Measurements from ENCODE around the gene TM4SF1.

DNA sequence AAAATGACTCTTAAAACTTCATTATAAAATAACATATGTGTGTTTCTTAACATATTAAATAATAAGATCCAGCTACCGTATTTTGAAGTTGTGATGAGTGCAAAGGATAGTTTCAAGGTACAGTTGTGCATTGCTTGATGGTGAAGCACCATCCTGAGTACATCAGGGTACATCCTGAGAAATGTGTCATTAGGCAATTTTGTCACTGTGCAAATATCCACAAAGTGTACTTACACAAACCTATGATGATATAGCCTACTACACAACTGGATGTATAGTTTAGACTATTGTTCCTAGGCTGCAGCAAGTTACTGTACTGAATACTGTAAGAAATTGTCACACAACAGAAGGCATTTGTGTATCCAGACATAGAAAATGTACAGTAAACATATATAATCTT lies 20.8 kb upstream of the TM4SF1 start:
- TF ChIP-seq, protein P1, sequence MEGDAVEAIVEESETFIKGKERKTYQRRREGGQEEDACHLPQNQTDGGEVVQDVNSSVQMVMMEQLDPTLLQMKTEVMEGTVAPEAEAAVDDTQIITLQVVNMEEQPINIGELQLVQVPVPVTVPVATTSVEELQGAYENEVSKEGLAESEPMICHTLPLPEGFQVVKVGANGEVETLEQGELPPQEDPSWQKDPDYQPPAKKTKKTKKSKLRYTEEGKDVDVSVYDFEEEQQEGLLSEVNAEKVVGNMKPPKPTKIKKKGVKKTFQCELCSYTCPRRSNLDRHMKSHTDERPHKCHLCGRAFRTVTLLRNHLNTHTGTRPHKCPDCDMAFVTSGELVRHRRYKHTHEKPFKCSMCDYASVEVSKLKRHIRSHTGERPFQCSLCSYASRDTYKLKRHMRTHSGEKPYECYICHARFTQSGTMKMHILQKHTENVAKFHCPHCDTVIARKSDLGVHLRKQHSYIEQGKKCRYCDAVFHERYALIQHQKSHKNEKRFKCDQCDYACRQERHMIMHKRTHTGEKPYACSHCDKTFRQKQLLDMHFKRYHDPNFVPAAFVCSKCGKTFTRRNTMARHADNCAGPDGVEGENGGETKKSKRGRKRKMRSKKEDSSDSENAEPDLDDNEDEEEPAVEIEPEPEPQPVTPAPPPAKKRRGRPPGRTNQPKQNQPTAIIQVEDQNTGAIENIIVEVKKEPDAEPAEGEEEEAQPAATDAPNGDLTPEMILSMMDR (IDR thresholded peaks at IDR 0.05), result no peak
- TF ChIP-seq EP300 (IDR thresholded peaks at IDR 0.05), result no peak
- TF ChIP-seq POLR2A (IDR thresholded peaks at IDR 0.05), result no peak

Data from suprapubic skin (tissue), 3 donors.